K562 (cell line): Measurements from ENCODE around the gene MRI1. TPM values are rescaled to one million over a fixed set of nuclear protein-coding genes. Genes with fewer than 3 reads are reported as not detected.
A peak's percentile ranks its signal among the peaks of the same experiment; 100 is the strongest.

ENCODE experiments used
- CBX8 ChIP-seq: fragments of 200-600 bp; sonication (generic); IDR thresholded peaks from 2 replicates; pipeline ENCODE4 v1.6.1; 2012; ENCODE audit warnings: borderline replicate concordance, mixed run types, low read depth, mild to moderate bottlenecking, moderate library complexity, mixed read lengths, low read length, control low read depth, inconsistent platforms; ENCODE audit not compliant: poor library complexity, severe bottlenecking; ENCODE audit errors: extremely low read depth
- CC2D1A ChIP-seq: fragments of 450-650 bp; IDR thresholded peaks from 2 replicates; pipeline ENCODE4 v1.6.1; 2017; ENCODE audit warnings: mild to moderate bottlenecking
- EP400 ChIP-seq: fragments of 450-650 bp; IDR thresholded peaks from 2 replicates; pipeline ENCODE4 v1.6.1; 2017; ENCODE audit warnings: antibody characterized with exemption, mild to moderate bottlenecking, moderate library complexity
- HIVEP1 ChIP-seq: fragments of 250-450 bp; sonication (Bioruptor Pico); IDR thresholded peaks from 2 replicates; pipeline ENCODE4 v1.4.0; 2020; ENCODE audit warnings: mild to moderate bottlenecking
- NCOR1 ChIP-seq: fragments of 450-650 bp; IDR thresholded peaks from 2 replicates; pipeline ENCODE4 v1.6.1; 2016; ENCODE audit warnings: mild to moderate bottlenecking, moderate library complexity
- NR4A1 ChIP-seq, 2 experiments: fragments of 250-450 bp in 1 of 2; fragments of 450-650 bp in 1 of 2; sonication (Bioruptor Pico) in 1 of 2; IDR thresholded peaks; 2 replicates each; pipeline versions ENCODE4 v1.4.0 to v1.6.1; 2016 to 2020; ENCODE audit warnings: mild to moderate bottlenecking in 2 of 2, missing compliant biosample characterization in 1 of 2, missing genetic modification characterization in 1 of 2, moderate library complexity in 1 of 2
- PRPF4 ChIP-seq: fragments of 200-400 bp; formaldehyde crosslinking; IDR thresholded peaks from one replicate; pipeline ENCODE4 v1.6.1; 2017; ENCODE audit warnings: low read length, low read depth, mild to moderate bottlenecking; ENCODE audit not compliant: insufficient read depth, poor library complexity, severe bottlenecking
- RB1 ChIP-seq: fragments of 450-650 bp; IDR thresholded peaks from 2 replicates; pipeline ENCODE4 v1.6.1; 2017; ENCODE audit warnings: low read depth, mild to moderate bottlenecking
- TEAD4 ChIP-seq, 2 experiments: sonication (generic) in 1 of 2; formaldehyde crosslinking in 1 of 2; IDR thresholded peaks; 2 replicates each; pipeline versions ENCODE4 v1.6.1 to v1.8.0; 2012 to 2022; ENCODE audit warnings: borderline replicate concordance in 1 of 2, inconsistent platforms in 1 of 2, low read length in 1 of 2, mild to moderate bottlenecking in 1 of 2, missing genetic modification reagents in 1 of 2
- ZNF175 ChIP-seq: fragments of 200-800 bp; sonication (Bioruptor generic); IDR thresholded peaks from 2 replicates; pipeline ENCODE4 v1.6.1; 2016; ENCODE audit warnings: low read depth, mild to moderate bottlenecking, missing genetic modification characterization, missing compliant biosample characterization
- ZNF316 ChIP-seq: fragments of 450-650 bp; IDR thresholded peaks from 2 replicates; pipeline ENCODE4 v1.6.1; 2016
- ZNF407 ChIP-seq: fragments of 450-650 bp; IDR thresholded peaks from 2 replicates; pipeline ENCODE4 v1.6.1; 2016; ENCODE audit warnings: low read depth
- ZNF511 ChIP-seq: sonication (generic); formaldehyde crosslinking; IDR thresholded peaks from 2 replicates; pipeline ENCODE4 v1.8.0; 2022; ENCODE audit warnings: mild to moderate bottlenecking, missing genetic modification reagents
- ZNF655 ChIP-seq: fragments of 250-450 bp; sonication (Bioruptor Pico); IDR thresholded peaks from 2 replicates; pipeline ENCODE4 v1.5.0; 2021
- ZNF740 ChIP-seq, 3 experiments: fragments of 200-800 bp in 1 of 3; sonication (Bioruptor generic) in 1 of 3; sonication (generic) in 1 of 3; formaldehyde crosslinking in 1 of 3; IDR thresholded peaks; 2 replicates each; pipeline versions ENCODE4 v1.6.1 to v1.8.0; 2016 to 2022; ENCODE audit warnings: mild to moderate bottlenecking in 2 of 3, missing compliant biosample characterization in 2 of 3, missing genetic modification characterization in 2 of 3, missing genetic modification reagents in 1 of 3
- ZNF764 ChIP-seq: fragments of 250-450 bp; sonication (Bioruptor Pico); IDR thresholded peaks from 2 replicates; pipeline ENCODE4 v1.4.0; 2020; ENCODE audit warnings: low read depth, mild to moderate bottlenecking, moderate library complexity
- polyA plus RNA-seq, 8 experiments: library from polyadenylated mRNA; depleted of rRNA in 4 of 8; stranded (reverse) in 5 of 8; unstranded in 3 of 8; fragments of >200 nt; fragmentation: Nextera tagmentation in 2 of 8; fragmentation: Illumina TruSeq in 1 of 8; extraction: Ambion mirVana in 2 of 8; extraction: Trizol in 1 of 8; gene quantifications; 2 replicates each; pipeline versions ENCODE4 v1.2.1 to v1.2.3, GENCODE V29; 2011 to 2014; ENCODE audit warnings: inconsistent platforms in 1 of 8, missing spikeins in 1 of 8
- total RNA-seq, 7 experiments: library from RNA; depleted of rRNA in 6 of 7; stranded (reverse); fragments of >200 nt in 6 of 7; fragmentation: Illumina TruSeq in 2 of 7; extraction: Trizol in 2 of 7; gene quantifications; 2 replicates each; pipeline versions ENCODE4 v1.2.1 to v1.2.3, GENCODE V29; 2011 to 2021; ENCODE audit warnings: low replicate concordance in 1 of 7

Gene MRI1
- total and polyA plus RNA-seq, 9 of the 15 experiments (the other 6 are each of a cell fraction or from before 2014, with no cell fraction given) = 5.5 to 57.4 (median 28.2) TPM

- TF ChIP-seq ZNF655 = no peak
- TF ChIP-seq ZNF764 (CRISPR knock-in tag) = no peak
- no peak for TF ChIP-seq HIVEP1 (CRISPR knock-in tag)
- no peak for TF ChIP-seq ZNF407
- no peak for TF ChIP-seq EP400
- TF ChIP-seq ZNF511 (CRISPR knock-in tag) = no peak
- TF ChIP-seq PRPF4 = no peak
- peak; percentile 16; the same call in 1 of the 2 replicates for TF ChIP-seq CC2D1A
- TF ChIP-seq ZNF740 (CRISPR knock-in tag; IDR thresholded peaks at IDR 0.05) = no peak
- TF ChIP-seq ZNF740 (tag; IDR thresholded peaks at IDR 0.05) = no peak
- no peak for TF ChIP-seq CBX8
- no peak for TF ChIP-seq RB1
- TF ChIP-seq ZNF316 = no peak
- peak; percentile 89 for TF ChIP-seq NCOR1
- peak; percentile 93 for TF ChIP-seq TEAD4 (IDR thresholded peaks at IDR 0.05; ENCODE audit: low read length)
- no peak for TF ChIP-seq TEAD4 (CRISPR knock-in tag; IDR thresholded peaks at IDR 0.05; ENCODE audit: borderline replicate concordance)
- TF ChIP-seq NR4A1 (CRISPR knock-in tag; IDR thresholded peaks at IDR 0.05) = no peak
- TF ChIP-seq NR4A1 (tag; IDR thresholded peaks at IDR 0.05) = no peak
- no peak for TF ChIP-seq ZNF175 (CRISPR knock-in tag)
Measured at GRCh38 chr19:13717194-13717643, 47.1 kb upstream of the MRI1 start (continued).
